Endometrium (tissue), 2 donors: ENCODE results near the gene TAF4.
"Not testable (repeated sequence)": the region's sequence is repeated elsewhere in the genome, so short reads cannot be mapped to it uniquely, and the experiment has no call there.

Experiments
- FAIRE-seq: peaks from 2 replicates; lab custom pipeline; 2012; peaks lifted over from hg19 to GRCh38; lab: Jason Lieb, UNC
- donor health status: control.
- donor health status: control.

The TAF4 gene

GRCh38 chr20:62065674-62066338 is at the start of gene TAF4:
Gene TAF4, minus strand, starts transcription at chr20:62065881. Its CDS starts 71 bp downstream, at chr20:62065810.
- FAIRE-seq, result no peak

- FAIRE-seq, result no peak
Observed at GRCh38 chr20:62114894-62115293, 49.2 kb upstream of the TAF4 start.

GRCh38 chr20:62112368-62112767 is 46.7 kb upstream of the TAF4 start:
- FAIRE-seq, result no peak

GRCh38 chr20:62111148-62111547 is 45.5 kb upstream of the TAF4 start:
- FAIRE-seq, result no peak

- FAIRE-seq, result no peak
Observed at GRCh38 chr20:62105592-62105991, 39.9 kb upstream of the TAF4 start.

GRCh38 chr20:62104791-62105345 is 39.2 kb upstream of the TAF4 start:
- FAIRE-seq, result no peak

GRCh38 chr20:62104234-62104789 is 38.6 kb upstream of the TAF4 start:
- FAIRE-seq, result no peak

GRCh38 chr20:62103508-62104233 is 38.0 kb upstream of the TAF4 start:
- FAIRE-seq, result no peak

- no peak for FAIRE-seq
Observed at GRCh38 chr20:62101078-62101477, 35.4 kb upstream of the TAF4 start.

GRCh38 chr20:62097881-62098407 is 32.3 kb upstream of the TAF4 start:
- FAIRE-seq, result no peak

GRCh38 chr20:62096421-62097380 is 31.0 kb upstream of the TAF4 start:
- no peak for FAIRE-seq

GRCh38 chr20:62089393-62089792 is 23.7 kb upstream of the TAF4 start:
- no peak for FAIRE-seq

- FAIRE-seq, result no peak
Observed at GRCh38 chr20:62088258-62089127, 22.8 kb upstream of the TAF4 start.

GRCh38 chr20:62087632-62088031 is 22.0 kb upstream of the TAF4 start:
- no peak for FAIRE-seq

GRCh38 chr20:62087227-62087626 is 21.5 kb upstream of the TAF4 start:
- no peak for FAIRE-seq

GRCh38 chr20:62085206-62085605 is 19.5 kb upstream of the TAF4 start:
- no peak for FAIRE-seq

GRCh38 chr20:62084224-62084623 is 18.5 kb upstream of the TAF4 start:
- not testable (repeated sequence) for FAIRE-seq

GRCh38 chr20:62083312-62083711 is 17.6 kb upstream of the TAF4 start:
- no peak for FAIRE-seq

GRCh38 chr20:62080249-62080990 is 14.7 kb upstream of the TAF4 start:
- no peak for FAIRE-seq

GRCh38 chr20:62079166-62079565 is 13.5 kb upstream of the TAF4 start:
- FAIRE-seq, result no peak
